Caco-2 (cell line): ENCODE measurements around the gene NCAPH2. TPM values are rescaled to one million over a fixed set of nuclear protein-coding genes. Genes with fewer than 3 reads are reported as not detected.
A peak's percentile ranks its signal among the peaks of the same experiment; 100 is the strongest.

ENCODE experiments used
- BruUV-seq: library from RNA; stranded (reverse); fragments of 400-500 nt; replicated peaks from 2 replicates; lab custom pipeline; 2021; lab: Mats Ljungman, UMichigan
- CTCF ChIA-PET: fragments of 300-600 bp; sonication (Branson Sonifier 250); formaldehyde crosslinking; loops from one replicate; lab custom pipeline; 2022; ENCODE audit warnings: antibody characterized with exemption; lab: Charles Lee
- POLR2A ChIA-PET: fragments of 300-600 bp; sonication (Branson Sonifier 250); formaldehyde crosslinking; loops from one replicate; lab custom pipeline; 2022; ENCODE audit warnings: antibody characterized with exemption; lab: Charles Lee
- DNase-seq, 2 experiments: peaks; one replicate each; pipeline versions ENCODE4 v3.0.0 to v3.0.0-alpha.2; 2020 to 2022
- H3K27me3 ChIP-seq: replicated peaks from 2 replicates; pipeline ENCODE4 v1.6.0; 2011; ENCODE audit warnings: low read length; ENCODE audit not compliant: control insufficient read depth, insufficient read depth
- H3K36me3 ChIP-seq: 2 replicates; pipeline ENCODE4 v1.5.1; 2011; ENCODE audit warnings: low read length; ENCODE audit not compliant: control insufficient read depth, insufficient read depth
- H3K4me1 ChIP-seq: fragments of 250-450 bp; sonication (Bioruptor Pico); 2 replicates; pipeline ENCODE4 v1.5.1; 2020; ENCODE audit warnings: mild to moderate bottlenecking
- H3K4me3 ChIP-seq: 2 replicates; pipeline ENCODE4 v1.5.1; 2011; ENCODE audit warnings: low read depth, mild to moderate bottlenecking, control low read depth, low read length
- H3K9me3 ChIP-seq: fragments of 250-450 bp; sonication (Bioruptor Pico); 2 replicates; pipeline ENCODE4 v1.5.1; 2020; ENCODE audit warnings: mild to moderate bottlenecking, moderate library complexity
- H3K27ac Mint-ChIP-seq: one replicate; pipeline ENCODE4 v1.8.0; 2022; ENCODE audit warnings: mixed read lengths; ENCODE audit not compliant: unreplicated experiment
- H3K27me3 Mint-ChIP-seq: one replicate; pipeline ENCODE4 v1.8.0; 2022; ENCODE audit warnings: mixed read lengths; ENCODE audit not compliant: insufficient read depth, unreplicated experiment
- H3K36me3 Mint-ChIP-seq: one replicate; pipeline ENCODE4 v1.8.0; 2022; ENCODE audit warnings: mild to moderate bottlenecking, mixed read lengths; ENCODE audit not compliant: insufficient read depth, unreplicated experiment
- H3K4me1 Mint-ChIP-seq: one replicate; pipeline ENCODE4 v1.8.0; 2022; ENCODE audit warnings: low read depth, mixed read lengths; ENCODE audit not compliant: unreplicated experiment
- H3K4me3 Mint-ChIP-seq: one replicate; pipeline ENCODE4 v1.8.0; 2022; ENCODE audit warnings: mild to moderate bottlenecking, moderate library complexity, mixed read lengths; ENCODE audit not compliant: unreplicated experiment
- H3K9me3 Mint-ChIP-seq: one replicate; pipeline ENCODE4 v1.8.0; 2022; ENCODE audit warnings: mixed read lengths; ENCODE audit not compliant: unreplicated experiment
- CTCF ChIP-seq, 2 experiments: fragments of 200-600 bp in 1 of 2; IDR thresholded peaks; 1 replicate in 1 of 2; 2 replicates in 1 of 2; pipeline versions ENCODE4 v1.5.1 to v1.8.0; 2011 to 2022; ENCODE audit warnings: antibody characterized with exemption in 1 of 2, control low read depth in 1 of 2, inconsistent platforms in 1 of 2, low read depth in 1 of 2, low read length in 1 of 2, mild to moderate bottlenecking in 1 of 2, moderate library complexity in 1 of 2; ENCODE audit not compliant: insufficient read depth in 1 of 2, severe bottlenecking in 1 of 2, unreplicated experiment in 1 of 2
- intact Hi-C: fragments of 100-400 bp; cut with micrococcal nuclease; formaldehyde crosslinking; loops from one replicate; pipeline ENCODE4 v1.10.0; 2022; ENCODE audit not compliant: unreplicated experiment
- total RNA-seq: library from RNA; stranded (reverse); gene quantifications from 2 replicates; pipeline ENCODE4 v1.2.3, GENCODE V29; 2022

Gene NCAPH2
- total RNA-seq, 1 experiment from 2014 or later = 88.9 TPM

GRCh38 chr22:50485221-50486131 lies 22.5 kb upstream of the NCAPH2 start:
- no peak for DNase-seq
- Histone ChIP-seq H3K27me3 (no peaks in the 10 kb centered on the region), H3K9me3 (no peaks in the 10 kb centered on the region), H3K36me3 (no peaks in the 10 kb centered on the region), H3K4me1 (peaks cover 15% of the 10 kb centered on the region), H3K4me3 (no peak overlapping the region)
- Mint-ChIP-seq H3K27ac (peak overlapping the region; percentile 66), H3K4me1 (peaks cover 14% of the 10 kb centered on the region), H3K27me3 (no peaks in the 10 kb centered on the region), H3K4me3 (no peak overlapping the region), H3K36me3 (peaks cover 22% of the 10 kb centered on the region), H3K9me3 (no peaks in the 10 kb centered on the region)
- TF ChIP-seq CTCF (IDR thresholded peaks at IDR 0.05; ENCODE audit: insufficient read depth in 1 of 2, low read depth in 1 of 2, low read length in 1 of 2, severe bottlenecking in 1 of 2, unreplicated experiment in 1 of 2) = no peak
- intact Hi-C loops = loop anchor here (2.0 kb wide), 1 partner anchor 13 kb away; no protein-coding TSS in a partner anchor
- TSS peak; percentile 21 for BruUV-seq
- CTCF ChIA-PET = no interaction called here
- POLR2A ChIA-PET = no interaction called here

DNA sequence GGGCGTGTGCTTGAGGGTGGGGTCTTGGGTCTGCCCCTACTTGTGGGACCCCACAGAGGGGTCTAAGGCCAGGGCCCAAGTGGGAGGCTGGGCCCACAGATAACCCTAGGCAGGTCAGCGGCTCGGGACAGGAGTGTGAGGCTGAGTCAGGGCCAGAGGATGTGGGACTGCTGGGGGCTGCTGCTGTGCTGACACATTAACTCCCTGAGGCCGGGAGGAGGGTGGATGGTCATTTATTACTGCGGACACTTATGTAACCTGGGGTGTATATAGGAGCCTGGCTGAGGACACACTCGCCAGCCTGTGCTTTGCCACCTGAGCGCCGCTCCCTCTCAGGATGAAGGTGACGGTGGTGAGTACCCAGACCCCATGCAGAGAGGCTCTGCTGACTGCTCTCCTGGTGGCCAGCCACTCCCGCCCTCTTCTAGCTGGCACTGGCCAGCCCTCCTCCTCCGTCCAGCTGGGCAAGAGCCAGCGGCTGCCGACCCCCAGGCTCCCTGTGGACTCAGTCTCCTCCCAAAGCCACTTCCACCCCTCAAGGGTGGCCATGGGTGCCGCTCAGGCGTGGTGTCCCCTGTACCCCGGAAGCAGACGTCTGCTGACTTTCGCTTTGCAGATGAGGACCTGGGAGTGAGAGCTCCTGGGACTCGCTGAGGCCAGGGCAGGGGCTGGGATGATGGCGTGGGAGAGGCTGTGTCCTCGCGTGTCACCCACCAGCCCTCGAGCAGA lies 21.3 kb upstream of the NCAPH2 start, which contains the start of gene MIOX:
Gene MIOX (plus strand): TSS at position 299 of the 729 bp plus-strand sequence. CDS start 39 bp downstream, at position 338.
- ChIA-PET CTCF (no interaction called here), POLR2A (interaction anchor here (0.7 kb wide), 1 partner anchor 21 kb away, joined by 3 read pairs; the partner anchor contains the start of genes LMF2 and NCAPH2)
- H3K36me3 Mint-ChIP-seq = peaks cover 22% of the 10 kb centered on the region

More for the DNA sequence above, 21.3 kb upstream of the NCAPH2 start, which contains the start of gene MIOX:
- no peak within 1 kb of the TSS for H3K4me3 ChIP-seq
- peaks cover 15% of the 10 kb centered on the region for H3K4me1 ChIP-seq
- no peak for DNase-seq
- no peak for TF ChIP-seq CTCF (IDR thresholded peaks at IDR 0.05; ENCODE audit: insufficient read depth in 1 of 2, low read depth in 1 of 2, low read length in 1 of 2, severe bottlenecking in 1 of 2, unreplicated experiment in 1 of 2)
- Mint-ChIP-seq H3K9me3 (no peaks in the 10 kb centered on the region), H3K27me3 (no peaks in the 10 kb centered on the region), H3K27ac (peak within 1 kb of the TSS; percentile 66), H3K4me3 (no peak within 1 kb of the TSS), H3K4me1 (peaks cover 14% of the 10 kb centered on the region)
- no peaks in the 10 kb centered on the region for H3K27me3 ChIP-seq
- no peaks in the 10 kb centered on the region for H3K36me3 ChIP-seq
- H3K9me3 ChIP-seq = no peaks in the 10 kb centered on the region
- intact Hi-C loops = no loop called here
- no TSS peak for BruUV-seq
